Measurements from ENCODE around the gene TRIM24. TPM values are rescaled to one million over a fixed set of nuclear protein-coding genes. Genes with fewer than 3 reads are reported as not detected.

The TRIM24 gene
- polyA plus RNA-seq, result 7.8 and 10.3 TPM in 2 replicates

GRCh38 chr7:138460176-138460648 is at the start of gene TRIM24:
Gene TRIM24 (plus strand): TSS chr7:138460259. CDS start chr7:138460549, 290 bp downstream.

Other genes with a start within 250 kb of the TRIM24 start
- not detected in 2 replicates for gene SVOPL, start 241.1 kb downstream of the TRIM24 start, polyA plus RNA-seq